NCI-H510A (cell line): ENCODE data around the gene CAPS2.
"Not testable (repeated sequence)": the region's sequence is repeated elsewhere in the genome, so short reads cannot be mapped to it uniquely, and the experiment has no call there.

ENCODE experiments used
- DNase-seq: peaks from one replicate; lab custom pipeline; 2025; lab: John Stamatoyannopoulos, UW

The CAPS2 gene

DNA sequence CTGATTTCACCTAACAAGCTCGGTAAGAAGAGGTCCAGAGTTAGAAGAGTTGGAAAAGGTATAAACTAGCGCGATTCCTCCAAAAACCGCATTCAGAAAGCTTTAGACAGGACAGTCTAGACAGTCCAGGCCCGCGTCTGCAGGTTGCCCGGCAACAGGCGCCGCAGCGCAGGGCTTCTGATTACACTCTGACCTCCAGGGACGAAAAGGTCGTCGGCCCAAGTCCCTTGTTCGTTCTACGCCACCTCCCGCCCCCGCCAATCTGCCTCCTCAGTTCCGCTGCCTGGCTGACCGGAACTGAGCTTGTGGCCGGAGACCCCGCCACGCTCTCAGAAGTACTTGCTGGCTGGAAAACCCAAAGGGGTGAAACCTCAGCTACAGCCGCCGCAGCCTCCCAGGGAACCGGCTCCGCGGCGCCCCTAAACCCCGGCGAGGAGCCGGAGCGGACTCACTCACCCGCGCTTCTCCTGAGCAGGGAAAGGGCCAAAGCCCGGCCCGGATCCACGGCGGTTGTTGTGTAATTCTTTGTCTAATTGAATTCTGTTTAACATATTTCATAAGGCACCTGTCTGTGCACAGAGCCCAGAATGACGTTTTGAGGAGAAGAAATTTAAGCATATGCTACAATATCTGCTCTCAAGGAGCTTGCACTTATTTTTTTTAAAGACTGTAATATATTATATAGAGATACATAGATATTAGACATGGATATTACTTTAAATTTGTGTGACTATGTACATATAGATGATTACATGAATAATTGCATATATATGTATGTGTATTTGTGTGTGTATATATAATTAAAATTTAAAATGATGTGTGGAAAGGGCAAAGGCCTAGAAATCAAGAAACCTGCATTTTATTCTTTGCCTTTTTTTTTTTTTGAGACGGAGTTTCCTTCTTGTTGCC is at the start of gene CAPS2:
TSS of gene CAPS2 (minus strand) at position 407 of the 909 bp plus-strand sequence. CDS start 3,826 bp downstream, outside the sequence.
- DNase-seq: peak; percentile 78

DNA sequence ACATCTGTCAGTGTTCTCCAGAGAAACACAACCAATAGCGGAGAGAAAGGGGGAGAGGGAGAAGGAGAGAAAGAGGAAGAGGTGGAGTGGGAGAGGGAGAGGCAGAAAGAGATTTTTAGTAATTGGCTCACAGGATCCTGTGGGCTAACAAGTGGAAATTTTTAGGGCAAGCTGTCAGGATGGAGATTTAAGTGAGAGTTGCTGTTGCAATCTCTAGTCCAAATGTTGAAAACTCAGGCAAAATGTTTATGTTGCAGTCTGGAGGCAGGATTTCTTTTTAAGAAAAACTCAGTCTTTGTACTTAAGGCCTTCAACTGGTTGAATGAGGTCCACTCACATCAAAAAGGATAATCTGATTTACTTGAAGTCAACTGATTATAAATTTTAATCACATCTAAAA is 48.2 kb upstream of the CAPS2 start:
- no peak for DNase-seq

DNA sequence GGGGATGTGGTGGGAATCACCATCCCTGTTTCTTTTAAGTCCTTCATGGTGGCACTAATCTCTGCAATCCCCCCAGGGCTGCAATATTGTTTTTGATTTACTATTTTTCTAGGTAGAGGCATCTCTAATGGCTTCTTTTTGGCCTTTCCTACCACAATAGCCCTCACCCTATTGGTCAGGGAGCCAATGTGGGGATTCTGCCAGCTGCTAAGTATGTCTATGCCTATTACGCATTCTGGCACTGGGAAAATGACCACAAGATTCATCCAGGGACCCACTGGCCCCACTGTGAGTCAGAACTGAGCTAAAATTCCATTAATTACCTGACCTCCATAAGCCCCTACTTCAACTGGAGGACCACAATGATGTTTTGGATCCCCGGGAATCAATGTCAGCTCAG is 44.8 kb upstream of the CAPS2 start:
- DNase-seq: no peak

DNA sequence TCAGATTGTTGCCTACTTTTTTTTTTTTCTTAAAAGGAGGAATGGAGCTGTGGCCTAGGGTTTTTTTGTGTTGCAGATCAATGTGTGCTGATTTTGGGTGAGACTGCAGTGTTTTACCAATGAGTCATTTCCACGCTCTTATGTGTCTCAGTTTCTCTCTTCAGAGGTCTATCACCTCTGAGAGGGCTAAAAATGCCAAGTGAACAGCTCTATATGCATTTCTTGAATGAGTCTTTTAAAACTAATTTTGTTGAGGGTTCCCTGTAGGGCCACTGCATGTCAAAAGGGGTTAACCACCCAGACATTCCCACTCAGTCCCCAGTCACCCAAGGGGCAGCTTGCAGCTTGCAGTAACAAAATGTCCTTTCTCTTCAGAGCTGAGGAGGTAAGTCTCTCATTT is 36.5 kb upstream of the CAPS2 start:
- no peak for DNase-seq

DNA sequence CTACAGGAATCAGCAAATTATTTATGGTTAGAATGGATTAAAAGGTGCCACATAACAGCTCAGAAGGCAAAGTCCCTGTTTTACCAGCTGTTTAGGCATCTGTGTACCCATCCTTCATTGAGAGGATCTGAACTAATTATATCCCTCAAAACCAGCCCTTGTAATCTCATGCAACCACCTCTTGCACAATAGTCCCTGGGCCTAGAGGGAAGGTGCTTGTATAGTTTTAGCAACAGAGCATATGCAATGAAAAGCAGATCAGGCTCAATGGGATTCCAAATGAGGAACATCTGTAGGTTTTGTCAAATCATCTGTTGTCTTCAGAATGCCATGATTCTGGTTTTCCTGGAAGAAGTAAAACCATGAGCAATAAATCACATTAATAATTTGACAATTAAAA is 34.8 kb upstream of the CAPS2 start:
- no peak for DNase-seq

DNA sequence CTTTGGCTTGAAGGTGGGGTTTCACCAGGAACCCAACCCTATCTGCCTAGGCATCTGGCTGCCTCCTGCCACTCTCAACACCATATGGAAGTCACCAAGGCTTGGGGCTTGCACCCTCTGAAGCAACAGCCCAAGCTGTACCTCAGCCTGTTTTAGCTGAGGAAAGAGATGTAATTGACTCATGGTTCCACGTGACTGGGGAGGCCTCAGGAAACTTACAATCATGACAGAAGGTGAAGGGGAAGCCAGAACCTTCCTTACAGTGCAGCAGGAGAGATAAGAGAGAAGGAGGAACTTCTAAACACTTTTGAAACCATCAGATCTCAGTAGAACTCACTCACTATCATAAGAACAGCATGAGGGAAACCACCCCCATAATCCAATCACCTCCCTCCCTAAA is 31.3 kb upstream of the CAPS2 start:
- DNase-seq: no peak

DNA sequence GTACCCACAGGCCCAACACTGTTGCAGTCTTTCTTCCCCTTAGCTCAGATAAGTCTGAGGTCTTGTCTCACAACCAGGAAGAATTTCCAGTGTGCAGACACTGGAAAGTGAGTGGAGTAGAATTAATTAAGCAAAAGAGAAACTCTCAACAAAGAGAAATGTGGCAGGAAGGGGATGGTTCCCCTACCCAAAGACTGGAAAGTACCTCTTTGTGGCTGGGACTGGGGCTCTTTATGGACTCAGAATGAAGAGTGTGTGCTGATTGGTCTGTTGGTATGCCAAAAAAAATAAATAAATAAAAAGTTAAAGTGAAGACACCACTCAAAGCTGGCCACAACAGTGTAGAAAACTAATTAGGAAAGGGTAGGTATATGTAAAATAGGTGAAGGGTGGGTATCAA is 30.8 kb upstream of the CAPS2 start:
- DNase-seq: no peak

DNA sequence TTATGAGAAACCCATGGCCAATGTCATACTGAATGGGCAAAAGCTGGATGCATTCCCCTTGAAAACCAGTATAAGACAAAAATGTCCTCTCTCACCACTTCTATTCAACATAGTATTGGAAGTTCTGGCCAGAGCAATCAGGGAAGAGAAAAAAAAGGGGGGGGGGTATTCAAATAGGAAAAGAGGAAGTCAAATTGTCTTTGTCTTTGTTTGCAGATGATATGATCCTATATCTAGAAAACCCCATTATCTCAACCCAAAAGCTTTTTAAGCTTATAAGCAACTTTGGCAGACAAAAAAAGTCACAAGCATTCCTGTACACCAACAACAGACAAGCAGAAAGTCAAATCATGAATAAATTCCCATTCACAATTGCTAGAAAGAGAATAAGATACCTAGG is 23.9 kb upstream of the CAPS2 start:
- no peak for DNase-seq

DNA sequence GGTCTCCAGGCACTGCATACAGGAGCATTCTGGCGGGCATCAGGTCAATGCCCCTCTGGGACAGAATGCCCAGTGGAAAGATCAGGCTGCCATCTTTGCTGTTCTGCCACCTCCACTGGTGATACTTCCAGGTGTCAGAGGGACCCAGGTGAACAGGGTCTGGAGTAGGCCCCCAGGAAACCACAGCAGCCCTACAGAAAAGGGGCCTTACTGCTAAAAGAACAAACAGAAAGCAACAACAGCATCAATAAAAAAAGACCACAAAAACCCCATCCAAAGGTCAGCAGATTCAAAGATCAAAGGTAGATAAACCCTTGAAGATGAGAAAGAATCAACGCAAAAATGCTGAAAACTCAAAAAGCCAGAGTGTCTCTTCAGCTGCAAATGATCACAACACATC is 20.3 kb upstream of the CAPS2 start:
- DNase-seq: no peak

DNA sequence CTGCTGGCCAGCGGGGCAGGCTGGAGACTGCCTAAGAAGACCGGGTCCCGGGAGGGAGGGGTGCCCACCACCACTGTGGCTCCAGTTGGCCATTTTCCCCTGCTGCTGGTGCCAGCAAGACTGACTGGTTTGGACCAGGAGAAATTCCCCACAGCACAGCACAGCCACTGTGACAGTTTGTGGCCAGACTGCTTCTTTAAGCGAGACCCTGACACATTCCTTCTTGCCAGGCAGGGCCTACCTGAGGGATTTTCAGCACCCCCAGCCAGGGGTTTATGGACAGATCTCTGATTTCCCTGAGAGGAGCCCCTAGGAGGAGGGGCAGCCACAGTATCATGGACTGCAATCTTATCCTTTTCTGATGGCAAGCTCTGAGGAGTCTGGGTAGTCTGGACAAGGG is 19.8 kb upstream of the CAPS2 start:
- DNase-seq: no peak

DNA sequence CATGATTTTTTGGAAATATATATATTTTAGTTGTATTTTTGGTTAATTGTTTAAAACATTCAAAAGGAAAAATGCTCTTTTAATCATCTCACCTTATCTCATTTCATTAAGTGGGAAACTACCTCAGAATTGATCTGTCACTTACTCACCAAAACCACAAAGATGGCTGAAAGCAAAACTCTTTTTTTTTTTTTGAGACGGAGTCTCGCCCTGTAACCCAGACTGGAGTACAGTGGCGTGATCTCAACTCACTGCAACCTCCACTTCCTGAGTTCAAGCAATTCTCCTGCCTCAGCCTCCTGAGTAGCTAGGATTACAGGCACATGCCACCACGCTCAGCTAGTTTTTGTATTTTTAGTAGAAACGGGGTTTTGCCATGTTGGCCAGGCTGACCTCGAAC is 16.1 kb upstream of the CAPS2 start:
- DNase-seq: not testable (repeated sequence)

DNA sequence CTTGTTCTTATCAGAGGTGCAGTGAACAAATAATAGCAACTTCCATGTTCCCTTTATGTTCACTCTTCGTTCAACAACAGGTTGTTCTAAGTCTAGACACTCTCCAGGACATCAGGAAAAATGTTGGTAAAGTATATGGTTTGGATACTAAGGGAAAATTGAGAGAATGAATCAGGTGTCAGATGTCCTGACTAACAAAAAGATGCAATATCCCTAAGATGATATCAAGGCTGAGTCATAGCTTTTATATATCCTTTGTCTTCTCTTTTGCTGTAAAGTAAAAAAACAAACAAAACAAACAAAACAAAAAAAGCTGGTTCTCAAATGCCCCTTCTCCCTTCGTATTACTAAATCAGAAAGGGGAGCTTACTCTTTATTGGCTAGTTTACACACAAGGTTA is 15.4 kb upstream of the CAPS2 start:
- no peak for DNase-seq

DNA sequence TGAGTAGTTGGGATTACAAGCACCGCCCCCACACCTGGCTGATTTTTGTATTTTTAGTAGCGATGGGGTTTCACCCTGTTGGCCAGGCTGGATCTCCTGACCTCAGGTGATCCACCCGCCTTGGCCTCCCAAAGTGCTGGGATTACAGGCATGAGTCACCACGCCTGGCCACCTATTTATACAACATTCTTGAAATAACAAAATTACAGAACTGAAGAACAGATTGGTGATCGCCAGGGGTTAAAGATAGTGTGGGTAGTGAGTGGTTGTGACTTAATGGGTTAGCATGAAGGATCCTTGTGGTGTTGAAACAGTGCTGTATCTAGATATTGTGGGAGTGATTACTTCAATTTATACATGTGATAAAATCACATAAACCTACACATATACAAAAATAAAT is 11.7 kb upstream of the CAPS2 start:
- no peak for DNase-seq

DNA sequence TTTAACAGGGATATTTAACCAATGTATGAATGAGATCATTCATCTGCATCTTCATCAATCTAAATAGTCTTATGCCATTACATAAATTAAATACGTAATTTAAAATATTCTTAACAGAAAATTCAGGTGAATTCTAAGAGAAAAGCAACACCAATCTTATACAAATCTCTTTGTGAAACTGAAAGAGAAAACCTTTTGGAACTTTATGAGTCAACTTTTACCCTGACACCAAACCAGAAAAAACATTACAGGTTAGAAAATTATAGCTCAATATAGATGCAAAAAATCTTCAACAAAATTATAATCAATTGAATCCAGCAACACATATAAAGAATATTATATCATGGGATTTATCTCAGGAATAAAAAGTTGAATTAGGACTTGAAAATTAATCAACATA is 7.8 kb upstream of the CAPS2 start:
- no peak for DNase-seq

DNA sequence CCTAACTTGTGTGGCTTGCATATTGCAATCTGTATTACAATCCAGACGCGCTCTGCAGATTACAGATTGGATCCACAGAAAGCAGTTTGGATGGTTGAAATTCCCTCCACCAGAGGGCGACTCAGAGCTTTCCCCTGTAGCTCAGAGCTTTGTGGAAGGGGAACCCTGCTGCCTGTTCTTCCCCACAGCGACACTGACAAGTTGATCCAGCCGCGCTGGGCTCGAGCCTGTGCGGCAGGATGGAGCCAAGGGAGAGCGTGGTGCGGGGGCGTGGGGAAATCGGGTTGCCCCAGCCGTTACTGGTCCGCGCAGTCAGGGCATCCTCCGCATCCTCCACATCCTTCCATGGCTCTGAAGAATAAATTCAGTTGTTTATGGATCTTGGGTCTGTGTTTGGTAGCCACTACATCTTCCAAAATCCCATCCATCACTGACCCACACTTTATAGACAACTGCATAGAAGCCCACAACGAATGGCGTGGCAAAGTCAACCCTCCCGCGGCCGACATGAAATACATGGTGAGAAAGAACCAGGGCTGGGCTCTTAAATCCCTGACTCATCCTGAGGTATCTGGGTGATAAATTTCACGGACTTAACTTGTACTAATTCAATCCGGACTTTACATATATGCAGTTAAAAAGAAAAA is 4.4 kb upstream of the CAPS2 start, which contains the start of gene GLIPR1L1:
TSS of gene GLIPR1L1 (plus strand) at position 287 of the 647 bp plus-strand sequence. CDS start at position 346, 59 bp downstream.
- no peak for DNase-seq

DNA sequence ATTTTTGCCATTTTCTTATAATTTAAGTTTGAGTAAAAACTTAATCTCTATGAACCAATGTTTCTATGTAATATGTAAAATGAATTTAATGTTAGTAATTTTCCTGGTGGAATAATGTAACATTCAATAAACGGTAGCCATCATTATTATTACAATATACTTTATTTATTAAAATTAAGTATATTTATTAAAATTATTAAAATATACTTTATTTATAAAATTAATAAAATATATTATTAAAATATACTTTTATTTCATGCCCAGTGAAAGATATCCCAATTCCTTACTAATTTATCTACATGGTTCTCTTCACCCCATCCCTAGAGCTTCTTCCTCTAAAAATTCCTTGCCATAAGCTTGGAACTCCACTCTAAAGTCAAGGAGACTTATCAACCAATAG is 2.5 kb downstream of the CAPS2 start:
- no peak for DNase-seq

DNA sequence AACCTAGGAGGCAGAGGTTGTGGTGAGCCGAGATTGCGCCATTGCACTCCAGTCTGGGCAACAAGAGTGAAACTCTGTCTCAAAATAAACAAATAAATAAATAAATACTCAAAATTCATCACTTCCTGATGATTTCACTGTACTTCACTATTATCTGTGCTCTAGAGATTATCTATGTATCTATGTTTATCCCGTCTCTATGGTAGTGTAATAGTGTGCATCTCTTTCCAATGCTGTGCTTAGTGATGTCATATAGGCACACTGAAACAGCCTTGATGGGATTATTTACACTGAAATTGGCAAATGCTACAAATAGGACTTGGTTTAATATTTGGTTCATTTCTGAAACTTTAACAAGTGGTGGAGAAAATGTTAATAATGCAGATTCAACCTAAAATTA is 6.5 kb downstream of the CAPS2 start:
- no peak for DNase-seq

DNA sequence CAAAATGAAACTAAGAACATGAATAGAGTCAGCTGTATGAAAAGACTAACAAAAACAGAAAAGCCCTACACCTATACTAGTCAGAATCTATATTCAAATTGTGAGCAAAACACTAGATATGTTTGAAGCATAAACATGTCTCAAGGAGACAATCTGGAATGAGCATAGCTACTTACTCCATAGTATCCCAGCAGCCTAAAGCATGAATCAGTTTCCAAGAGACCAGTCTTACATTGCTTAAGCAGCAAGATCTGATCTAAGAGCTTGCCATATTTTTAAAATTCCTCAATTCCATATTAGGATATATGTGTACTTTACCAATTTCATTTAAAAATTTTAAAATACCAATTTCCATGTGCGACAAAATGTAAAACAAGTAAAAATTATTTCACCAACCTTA is 7.7 kb downstream of the CAPS2 start:
- no peak for DNase-seq

DNA sequence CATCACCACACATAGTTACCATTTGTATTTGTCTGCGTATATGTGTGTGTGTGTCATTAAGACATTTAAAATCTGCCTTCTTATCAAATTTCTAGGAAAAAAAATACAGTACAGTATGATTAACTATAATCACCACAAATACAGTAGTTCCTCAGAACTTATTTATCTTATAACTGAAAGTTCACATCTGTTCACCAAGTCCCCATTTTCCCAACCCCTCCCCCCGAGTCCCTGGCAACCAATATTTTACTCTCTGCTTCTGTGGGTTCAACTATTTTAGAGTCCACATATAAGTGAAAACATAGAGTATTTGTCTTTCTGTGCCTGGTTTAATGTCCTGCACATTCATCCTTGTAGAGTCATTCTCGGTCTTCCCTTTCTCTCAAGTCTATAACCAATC is 12.3 kb downstream of the CAPS2 start:
- DNase-seq: no peak

DNA sequence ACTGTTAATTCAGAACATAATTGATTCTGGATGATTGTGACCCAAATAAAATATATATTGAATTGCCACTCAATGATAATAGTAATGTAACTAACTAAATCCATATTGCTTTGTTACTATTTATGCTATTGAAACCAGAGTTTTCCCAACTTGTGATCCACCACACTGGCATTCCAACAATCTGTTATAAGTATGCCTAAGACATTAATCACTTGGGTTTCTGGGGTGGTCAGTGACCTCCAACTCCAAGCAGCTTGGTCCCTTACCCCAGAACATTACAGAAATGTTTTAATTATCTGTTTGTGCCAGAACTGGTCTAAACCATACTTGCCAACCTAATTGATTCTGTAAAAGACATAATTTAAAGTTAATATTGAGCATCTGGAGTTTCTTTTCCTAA is 14.6 kb downstream of the CAPS2 start:
- no peak for DNase-seq

DNA sequence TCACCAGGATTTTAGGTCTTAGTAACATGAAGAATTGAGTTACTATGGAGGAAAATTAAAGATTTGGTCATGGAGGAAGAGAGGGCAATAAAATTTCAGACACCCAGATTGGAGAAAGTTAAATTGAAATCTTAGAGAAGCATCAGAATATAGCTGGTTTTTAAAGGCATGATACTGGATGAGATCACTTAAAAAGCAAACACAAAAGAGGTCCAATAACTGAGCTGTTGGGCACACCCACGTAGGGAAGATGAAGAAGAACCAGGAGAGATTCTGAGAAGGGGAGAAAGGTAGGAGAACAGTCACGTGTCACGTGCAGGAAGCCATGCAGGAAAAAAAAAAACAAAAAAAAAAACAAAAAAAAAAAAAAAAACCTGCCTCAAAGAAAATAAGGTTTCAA is 18.8 kb downstream of the CAPS2 start:
- DNase-seq: no peak

DNA sequence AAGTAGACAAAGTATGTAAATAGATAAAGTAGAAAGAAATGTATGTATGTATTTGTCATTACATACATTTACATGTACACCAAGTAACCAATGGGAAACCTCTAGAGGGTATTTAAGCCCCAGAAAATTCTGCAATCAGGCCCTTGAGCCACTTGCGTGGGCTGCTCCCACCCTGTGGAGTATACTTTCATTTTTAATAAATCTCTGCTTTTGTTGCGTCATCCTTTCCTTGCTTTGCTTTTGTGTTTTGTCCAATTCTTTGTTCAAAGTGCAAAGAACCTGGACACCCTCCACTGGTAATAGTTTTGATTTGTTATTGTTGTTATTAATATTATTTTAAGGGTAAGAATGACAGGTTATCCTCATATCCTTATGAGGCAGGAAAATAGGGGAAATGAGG is 21.8 kb downstream of the CAPS2 start:
- DNase-seq: no peak
